NCI-H510A (cell line): ENCODE measurements around the gene AFP.

Source experiments
- DNase-seq: peaks from one replicate; lab custom pipeline; 2025; lab: John Stamatoyannopoulos, UW

The AFP gene

GRCh38 chr4:73415807-73416238, 20.2 kb upstream of the AFP start:
- no peak for DNase-seq

- no peak for DNase-seq
Measured at GRCh38 chr4:73416423-73417087, 19.5 kb upstream of the AFP start.

GRCh38 chr4:73417342-73417741, 18.7 kb upstream of the AFP start:
- DNase-seq, result no peak

GRCh38 chr4:73417973-73418372, 18.0 kb upstream of the AFP start:
- no peak for DNase-seq

- no peak for DNase-seq
Measured at GRCh38 chr4:73418677-73419076, 17.3 kb upstream of the AFP start.

GRCh38 chr4:73419106-73420038, 16.6 kb upstream of the AFP start:
- DNase-seq, result no peak

- DNase-seq, result no peak
Measured at GRCh38 chr4:73420615-73421014, 15.4 kb upstream of the AFP start.

- DNase-seq, result no peak
Measured at GRCh38 chr4:73421708-73422457, 14.1 kb upstream of the AFP start.

- DNase-seq, result no peak
Measured at GRCh38 chr4:73422458-73422752, 13.6 kb upstream of the AFP start.

GRCh38 chr4:73423184-73423583, 12.8 kb upstream of the AFP start:
- no peak for DNase-seq

- no peak for DNase-seq
Measured at GRCh38 chr4:73426666-73427065, 9.4 kb upstream of the AFP start.

- no peak for DNase-seq
Measured at GRCh38 chr4:73429118-73429517, 6.9 kb upstream of the AFP start.

GRCh38 chr4:73429826-73430587, 6.0 kb upstream of the AFP start:
- no peak for DNase-seq

GRCh38 chr4:73431813-73432168, 4.2 kb upstream of the AFP start:
- no peak for DNase-seq

- DNase-seq, result no peak
Measured at GRCh38 chr4:73432169-73433000, 3.6 kb upstream of the AFP start.

GRCh38 chr4:73433140-73433539, 2.9 kb upstream of the AFP start:
- DNase-seq, result no peak

- no peak for DNase-seq
Measured at GRCh38 chr4:73434311-73434710, 1.7 kb upstream of the AFP start.

- no peak for DNase-seq
Measured at GRCh38 chr4:73436674-73437557, 895 bp downstream of the AFP start.

GRCh38 chr4:73437558-73437956, 1.5 kb downstream of the AFP start:
- no peak for DNase-seq

- DNase-seq, result no peak
Measured at GRCh38 chr4:73438048-73438447, 2.0 kb downstream of the AFP start.
